HG03439 (cell line): ENCODE results near the gene ABCA13.
A peak's percentile ranks its signal among the peaks of the same experiment; 100 is the strongest.

Experiments
- ATAC-seq: cut with Tn5 transposase; IDR thresholded peaks from one replicate; pipeline ENCODE4 v1.9.1; 2021; ENCODE audit warnings: mild to moderate bottlenecking, moderate library complexity; ENCODE audit not compliant: unreplicated experiment

ABCA13 gene

DNA sequence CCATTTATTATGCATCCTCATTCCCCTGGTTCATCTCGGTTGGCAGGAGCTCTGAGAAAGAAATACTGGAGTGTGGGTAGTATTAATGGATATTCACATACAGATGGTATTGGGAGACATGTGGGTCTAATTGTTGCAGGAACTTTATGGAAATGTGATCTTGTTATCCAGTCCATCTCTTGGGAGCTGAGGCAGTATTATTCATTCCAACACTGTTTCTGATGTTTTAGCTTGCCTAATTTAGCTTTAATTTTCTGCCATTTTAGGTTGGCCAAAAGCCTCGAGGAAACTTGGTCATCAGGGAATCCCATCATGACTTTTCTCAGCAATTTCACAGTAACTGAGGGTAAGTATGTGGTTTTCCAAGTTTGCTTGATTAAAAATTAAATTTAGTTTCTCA lies 125.7 kb downstream of the ABCA13 start:
- ATAC-seq = no peak

- peak; percentile 69 for ATAC-seq
Measured at GRCh38 chr7:48298779-48299178, 127.5 kb downstream of the ABCA13 start.

DNA sequence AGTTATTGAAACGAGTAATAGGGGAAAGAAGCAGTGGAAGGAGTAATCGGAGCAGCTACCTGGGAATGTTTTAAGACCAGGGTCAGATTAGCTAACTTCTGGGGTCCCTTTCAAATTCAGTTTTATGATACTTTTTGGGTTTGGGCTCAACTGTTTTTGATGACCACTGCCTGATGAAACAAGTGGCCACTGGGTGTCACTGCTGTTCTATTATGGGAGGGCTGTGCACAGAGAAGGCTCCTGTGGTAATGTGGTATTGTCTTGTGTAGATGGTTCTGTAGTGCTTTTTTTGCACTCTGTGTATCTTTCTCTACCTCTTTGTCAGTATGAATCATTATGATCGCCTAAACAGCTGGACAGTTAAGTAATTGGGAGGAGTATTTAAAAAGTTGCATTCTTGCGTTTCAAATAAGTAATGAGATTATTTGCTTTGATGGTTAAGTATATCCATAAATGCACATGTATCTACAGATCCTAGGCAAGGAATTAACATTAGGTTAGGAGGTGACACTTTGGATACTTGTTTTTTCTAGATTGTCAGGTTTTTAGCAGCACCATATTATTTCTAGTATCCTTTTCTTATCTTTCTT lies 128.4 kb downstream of the ABCA13 start:
- ATAC-seq = peak; percentile 72

- ATAC-seq = no peak
Measured at GRCh38 chr7:48300301-48300700, 129.0 kb downstream of the ABCA13 start.

GRCh38 chr7:48301201-48301600 lies 129.9 kb downstream of the ABCA13 start:
- ATAC-seq = no peak

DNA sequence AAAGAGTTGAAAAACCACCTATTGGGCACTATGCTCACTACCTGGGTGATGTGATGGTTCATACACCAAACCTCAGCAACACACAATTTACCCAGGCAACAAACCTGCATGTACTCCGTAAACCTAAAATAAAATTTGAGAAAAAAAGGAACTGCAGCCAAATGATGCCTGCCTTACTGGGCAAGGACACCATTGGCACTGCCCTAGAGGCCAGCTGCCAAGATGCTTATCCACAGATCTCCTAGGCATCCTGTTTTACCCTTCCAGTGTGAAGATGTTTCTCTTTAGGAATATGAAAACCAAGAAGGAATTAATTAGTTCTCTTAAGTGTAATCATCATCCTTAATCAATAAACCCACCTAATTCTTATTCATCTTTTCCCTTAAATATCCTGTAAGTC lies 133.4 kb downstream of the ABCA13 start:
- no peak for ATAC-seq

GRCh38 chr7:48305661-48306060 lies 134.4 kb downstream of the ABCA13 start:
- ATAC-seq = no peak

DNA sequence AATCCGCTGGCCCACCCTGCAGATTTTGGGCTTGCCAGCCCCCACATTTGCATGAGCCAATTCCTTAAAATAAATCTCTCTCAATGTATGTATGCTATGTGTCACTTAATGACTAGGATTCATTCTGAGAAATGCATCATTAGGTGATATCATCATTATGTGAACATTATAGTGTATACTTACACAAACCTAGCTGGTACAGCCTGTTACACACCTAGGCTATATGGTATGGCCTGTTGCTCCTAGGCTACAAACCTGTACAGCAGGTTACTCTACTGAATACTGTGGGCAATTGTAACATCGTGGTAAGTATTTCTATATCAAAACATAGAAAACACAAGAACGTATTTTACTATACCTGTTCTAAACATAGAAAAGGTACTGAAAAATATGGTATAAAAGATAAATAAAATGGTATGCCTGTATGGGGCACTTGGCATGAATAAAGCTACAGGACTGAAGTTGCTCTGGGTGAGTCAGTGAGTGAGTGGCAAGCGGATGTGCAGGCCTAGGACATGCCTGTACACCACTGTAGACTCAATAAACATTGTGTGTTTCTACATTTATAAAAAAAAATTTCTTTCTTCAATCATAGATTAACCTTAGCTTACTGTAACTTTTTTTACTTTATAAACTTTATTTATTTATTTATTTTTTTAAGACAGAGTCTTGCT lies 135.9 kb downstream of the ABCA13 start:
- ATAC-seq = no peak

- ATAC-seq = no peak
Measured at GRCh38 chr7:48309720-48310119, 138.5 kb downstream of the ABCA13 start.

DNA sequence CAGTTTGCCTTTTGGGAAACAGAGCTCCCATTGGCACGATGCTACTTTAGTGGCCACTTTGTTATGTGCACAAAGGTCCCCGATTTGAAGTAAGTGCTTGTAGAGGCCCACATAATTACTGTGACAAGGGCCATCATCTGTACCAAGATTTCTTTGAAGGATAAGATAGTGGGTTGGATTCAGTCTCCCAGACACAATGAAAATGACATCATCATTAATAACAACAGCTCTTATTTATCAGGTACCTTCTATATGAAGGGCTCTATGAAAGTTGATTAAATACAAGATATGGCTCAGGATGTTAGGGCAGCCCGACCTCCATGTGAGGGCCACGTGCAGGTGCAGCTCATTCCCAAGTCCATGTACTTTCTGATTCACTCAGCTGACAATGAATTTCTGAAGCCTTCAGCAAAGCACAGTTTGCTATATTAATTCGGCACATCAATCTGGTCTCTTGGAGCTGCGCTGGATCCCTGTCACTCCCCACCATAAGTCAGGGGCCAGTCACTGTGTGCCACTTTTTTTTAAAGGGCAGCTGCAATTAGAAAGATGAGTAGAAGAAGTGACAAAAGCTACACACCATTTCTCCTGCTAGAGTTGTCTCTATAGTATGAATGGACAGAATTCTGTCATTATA lies 140.3 kb downstream of the ABCA13 start:
- no peak for ATAC-seq

DNA sequence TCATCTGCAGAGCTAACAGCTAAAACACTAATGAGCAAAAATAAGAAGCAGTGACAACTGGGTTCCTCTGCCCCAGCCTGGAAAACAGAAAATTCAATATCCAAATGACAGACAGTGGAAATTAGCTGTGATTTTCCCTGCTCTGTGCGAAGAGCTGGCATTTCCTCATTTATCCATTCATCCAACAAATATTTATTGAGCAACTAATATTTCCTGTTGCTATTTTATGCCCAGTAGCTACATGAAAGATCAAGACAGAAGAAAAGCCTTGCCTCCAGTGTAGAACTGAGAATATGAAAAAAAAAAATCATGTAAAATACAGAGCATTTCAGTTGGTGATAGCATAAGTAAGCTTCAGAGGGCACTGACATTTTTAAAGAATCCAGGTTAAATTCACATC lies 140.9 kb downstream of the ABCA13 start:
- no peak for ATAC-seq

- ATAC-seq = no peak
Measured at GRCh38 chr7:48316768-48317167, 145.5 kb downstream of the ABCA13 start.

DNA sequence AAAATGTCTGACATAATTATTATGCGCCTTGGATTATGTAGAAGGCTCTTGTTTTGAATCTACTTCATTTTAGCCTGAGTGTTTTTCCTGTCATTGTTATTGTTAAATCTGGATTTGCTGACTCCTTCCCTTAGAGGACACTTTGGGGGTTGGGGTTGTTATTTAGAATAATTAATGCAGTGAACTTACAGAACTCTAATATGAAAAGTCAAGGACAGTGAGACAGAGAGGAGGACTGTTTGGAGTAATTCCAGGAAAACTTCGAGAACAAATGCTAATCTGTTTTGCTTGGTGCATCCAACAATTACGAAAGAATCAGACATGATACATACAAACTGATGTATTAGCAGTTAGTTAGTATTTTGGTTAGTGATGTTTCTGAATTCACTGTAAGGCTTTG lies 146.1 kb downstream of the ABCA13 start:
- no peak for ATAC-seq

- no peak for ATAC-seq
Measured at GRCh38 chr7:48321319-48322010, 150.2 kb downstream of the ABCA13 start.

- ATAC-seq = no peak
Measured at GRCh38 chr7:48337012-48337621, 165.9 kb downstream of the ABCA13 start.

DNA sequence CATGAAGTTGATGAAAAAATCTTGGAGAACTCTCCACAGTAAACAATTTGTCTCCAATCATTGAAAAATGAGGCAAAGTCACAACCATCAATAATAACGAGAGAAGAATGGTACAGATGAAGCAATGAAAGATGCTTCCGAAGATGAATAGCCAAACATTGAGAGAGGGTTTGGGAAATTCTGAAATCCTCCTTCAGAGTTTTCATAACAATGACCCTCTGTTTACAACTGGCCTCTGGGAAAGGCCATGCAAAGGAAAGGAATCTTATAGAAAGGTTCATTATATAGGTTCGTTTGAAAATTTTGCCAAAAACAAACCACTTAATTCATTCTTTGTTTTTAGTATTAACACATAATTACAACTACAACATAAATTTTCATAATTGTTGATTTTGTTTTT lies 166.5 kb downstream of the ABCA13 start:
- no peak for ATAC-seq

GRCh38 chr7:48347230-48347825 lies 176.1 kb downstream of the ABCA13 start:
- ATAC-seq = no peak

DNA sequence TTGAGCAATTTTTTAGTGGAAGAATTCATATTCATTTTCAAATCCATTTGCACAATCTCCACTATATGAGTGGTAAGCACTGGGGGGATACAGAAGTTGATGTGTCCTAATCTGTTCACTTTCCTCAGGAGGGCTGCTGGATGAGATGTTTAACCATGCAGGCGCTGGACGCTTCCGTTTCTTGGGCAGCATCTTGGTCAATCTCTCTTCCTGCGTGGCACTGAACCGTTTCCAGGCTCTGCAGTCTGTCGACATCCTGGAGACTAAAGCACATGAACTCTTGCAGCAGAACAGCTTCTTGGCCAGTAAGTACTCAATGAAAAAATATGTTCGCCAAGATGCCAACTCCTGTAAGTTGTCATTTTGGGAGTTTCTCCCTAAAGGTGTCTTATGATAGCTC lies 179.3 kb downstream of the ABCA13 start:
- no peak for ATAC-seq

GRCh38 chr7:48351900-48352299 lies 180.6 kb downstream of the ABCA13 start:
- no peak for ATAC-seq

DNA sequence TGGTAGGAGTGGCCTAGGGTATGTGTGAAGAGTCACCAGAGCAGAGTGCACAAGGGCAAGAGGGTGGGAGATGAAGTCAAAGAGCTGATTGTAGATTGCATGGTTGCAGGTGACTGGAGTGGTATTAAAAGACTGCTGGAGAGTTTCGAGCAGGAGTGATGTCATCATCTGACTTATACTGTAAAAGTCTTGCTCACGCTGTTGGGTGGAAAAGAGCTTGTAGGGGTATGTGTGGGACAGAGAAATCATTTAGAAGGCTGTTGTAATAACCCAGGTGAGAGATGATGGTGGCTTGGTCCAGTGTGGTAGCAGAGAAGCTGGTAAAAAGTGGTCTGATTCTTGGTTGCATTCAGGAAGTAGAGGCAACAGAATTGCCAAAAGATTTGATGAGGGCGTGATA lies 184.1 kb downstream of the ABCA13 start:
- ATAC-seq = no peak

DNA sequence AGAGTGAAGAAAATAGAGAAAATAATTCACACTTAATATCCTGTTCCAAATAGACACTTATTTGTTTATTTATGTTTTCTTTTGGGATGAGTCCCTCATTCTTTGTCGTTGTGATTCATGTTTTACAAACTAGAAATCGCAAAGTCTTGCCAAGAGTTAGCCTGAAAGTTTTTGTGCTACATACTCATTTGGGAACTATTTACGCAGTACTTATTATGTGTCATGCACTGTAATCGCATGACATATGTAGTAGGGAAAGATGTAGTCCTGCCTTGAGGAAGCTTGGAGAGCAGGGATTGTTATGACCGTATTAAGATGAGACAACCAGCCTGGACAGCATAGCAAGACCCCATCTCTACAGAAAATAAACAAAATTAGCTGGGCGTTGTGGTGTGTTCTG lies 189.3 kb downstream of the ABCA13 start:
- ATAC-seq = no peak
